Measurements from ENCODE around the gene MCAT.

Gene MCAT

DNA sequence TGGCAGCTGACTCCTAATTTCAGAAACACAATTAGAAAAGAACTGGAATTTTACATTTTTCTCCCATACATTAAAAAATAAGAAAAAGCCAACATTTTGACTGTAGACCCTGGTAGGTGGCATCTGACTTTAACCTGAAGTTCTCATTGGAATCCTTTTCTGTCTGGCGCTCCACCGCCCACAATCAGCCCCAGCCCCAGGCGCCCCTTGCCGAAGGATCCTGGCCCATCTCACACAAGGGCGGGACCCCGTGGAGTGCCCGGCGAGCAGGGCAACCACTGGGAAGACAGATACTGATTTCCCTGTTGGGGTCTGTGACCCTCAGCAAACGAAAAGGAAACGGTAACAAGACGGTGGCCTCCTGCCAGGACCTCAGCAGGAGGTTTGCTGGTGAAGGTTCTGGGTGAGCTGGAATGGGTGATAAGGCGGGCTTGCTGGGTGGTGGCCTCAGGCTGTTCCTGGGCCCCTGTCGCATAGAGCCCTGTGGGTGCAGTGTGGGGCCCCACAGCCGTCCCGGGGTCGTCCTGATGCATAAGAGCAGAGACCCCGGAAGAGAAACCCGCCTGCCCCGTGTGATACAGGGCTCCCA, 23.9 kb upstream of the MCAT start:
- TF ChIP-seq, protein P1, sequence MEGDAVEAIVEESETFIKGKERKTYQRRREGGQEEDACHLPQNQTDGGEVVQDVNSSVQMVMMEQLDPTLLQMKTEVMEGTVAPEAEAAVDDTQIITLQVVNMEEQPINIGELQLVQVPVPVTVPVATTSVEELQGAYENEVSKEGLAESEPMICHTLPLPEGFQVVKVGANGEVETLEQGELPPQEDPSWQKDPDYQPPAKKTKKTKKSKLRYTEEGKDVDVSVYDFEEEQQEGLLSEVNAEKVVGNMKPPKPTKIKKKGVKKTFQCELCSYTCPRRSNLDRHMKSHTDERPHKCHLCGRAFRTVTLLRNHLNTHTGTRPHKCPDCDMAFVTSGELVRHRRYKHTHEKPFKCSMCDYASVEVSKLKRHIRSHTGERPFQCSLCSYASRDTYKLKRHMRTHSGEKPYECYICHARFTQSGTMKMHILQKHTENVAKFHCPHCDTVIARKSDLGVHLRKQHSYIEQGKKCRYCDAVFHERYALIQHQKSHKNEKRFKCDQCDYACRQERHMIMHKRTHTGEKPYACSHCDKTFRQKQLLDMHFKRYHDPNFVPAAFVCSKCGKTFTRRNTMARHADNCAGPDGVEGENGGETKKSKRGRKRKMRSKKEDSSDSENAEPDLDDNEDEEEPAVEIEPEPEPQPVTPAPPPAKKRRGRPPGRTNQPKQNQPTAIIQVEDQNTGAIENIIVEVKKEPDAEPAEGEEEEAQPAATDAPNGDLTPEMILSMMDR (IDR thresholded peaks at IDR 0.05; ENCODE audit: control insufficient read depth, extremely low read depth, insufficient read depth), result no peak
- no peak overlapping the region for H3K4me3 ChIP-seq (ENCODE audit: low read depth, low read length)
- DNase-seq (ENCODE audit: low read depth), result no peak

- TF ChIP-seq, protein P1 (IDR thresholded peaks at IDR 0.05; ENCODE audit: control insufficient read depth, extremely low read depth, insufficient read depth), result no peak
- DNase-seq (ENCODE audit: low read depth), result no peak
- H3K4me3 ChIP-seq (ENCODE audit: low read depth, low read length), result no peak overlapping the region
Measured at GRCh38 chr22:43166132-43166930, 23.1 kb upstream of the MCAT start.

DNA sequence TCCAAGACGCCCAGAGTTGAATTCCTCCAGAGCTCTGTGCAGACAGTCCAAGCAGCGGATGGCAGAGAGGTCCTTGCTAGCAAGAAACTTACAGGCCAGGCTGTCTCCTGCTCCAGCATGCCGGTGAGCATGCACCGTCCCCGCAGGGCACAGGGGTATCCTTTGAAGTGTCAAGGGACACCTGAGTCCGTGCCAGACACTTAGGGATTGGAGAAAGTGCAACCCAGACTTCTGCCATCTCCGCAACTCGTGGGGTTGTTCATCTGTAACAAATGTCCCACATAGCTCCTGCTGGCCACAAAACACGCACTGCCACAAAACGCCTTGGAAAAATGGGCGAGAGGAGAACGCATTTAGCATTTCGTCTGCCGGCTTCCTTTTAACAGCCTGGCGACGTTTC, 21.4 kb upstream of the MCAT start:
- no peak overlapping the region for H3K4me3 ChIP-seq (ENCODE audit: low read depth, low read length)
- TF ChIP-seq, protein P1 (IDR thresholded peaks at IDR 0.05; ENCODE audit: control insufficient read depth, extremely low read depth, insufficient read depth), result no peak
- DNase-seq (ENCODE audit: low read depth), result no peak

DNA sequence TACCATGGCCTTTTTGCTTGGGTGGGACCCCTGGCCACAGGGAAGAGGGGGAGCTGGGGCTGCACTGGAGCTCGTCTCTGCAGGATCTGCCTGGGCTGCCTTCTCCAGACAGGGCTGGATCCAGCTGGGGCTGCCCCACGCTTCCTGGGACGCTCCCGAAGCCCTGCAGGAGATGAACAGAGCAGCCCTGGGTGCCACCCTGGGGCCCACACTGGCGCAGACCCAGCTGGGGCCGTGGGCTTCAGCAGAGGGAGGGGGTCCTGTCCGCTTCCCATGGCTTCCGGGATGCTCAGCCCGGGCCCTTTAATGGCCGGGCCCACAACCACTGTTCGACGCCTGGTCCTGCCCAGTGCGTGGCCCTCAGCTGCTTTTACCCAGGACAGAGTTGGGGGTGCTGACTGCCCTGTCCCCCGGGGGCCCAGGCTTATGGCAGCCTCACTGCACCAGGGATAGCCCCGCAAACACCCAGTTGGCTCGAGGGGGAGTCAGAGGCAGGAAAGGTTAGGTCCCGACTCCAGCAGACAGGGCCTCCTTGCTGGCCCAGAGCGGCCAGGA, 20.1 kb upstream of the MCAT start:
- H3K4me3 ChIP-seq (ENCODE audit: low read depth, low read length), result no peak overlapping the region
- TF ChIP-seq, protein P1 (IDR thresholded peaks at IDR 0.05; ENCODE audit: control insufficient read depth, extremely low read depth, insufficient read depth), result no peak
- DNase-seq (ENCODE audit: low read depth), result no peak

GRCh38 chr22:43162412-43163150, 19.4 kb upstream of the MCAT start:
- TF ChIP-seq, protein P1 (IDR thresholded peaks at IDR 0.05; ENCODE audit: control insufficient read depth, extremely low read depth, insufficient read depth), result no peak
- no peak for DNase-seq (ENCODE audit: low read depth)
- H3K4me3 ChIP-seq (ENCODE audit: low read depth, low read length), result no peak overlapping the region

DNA sequence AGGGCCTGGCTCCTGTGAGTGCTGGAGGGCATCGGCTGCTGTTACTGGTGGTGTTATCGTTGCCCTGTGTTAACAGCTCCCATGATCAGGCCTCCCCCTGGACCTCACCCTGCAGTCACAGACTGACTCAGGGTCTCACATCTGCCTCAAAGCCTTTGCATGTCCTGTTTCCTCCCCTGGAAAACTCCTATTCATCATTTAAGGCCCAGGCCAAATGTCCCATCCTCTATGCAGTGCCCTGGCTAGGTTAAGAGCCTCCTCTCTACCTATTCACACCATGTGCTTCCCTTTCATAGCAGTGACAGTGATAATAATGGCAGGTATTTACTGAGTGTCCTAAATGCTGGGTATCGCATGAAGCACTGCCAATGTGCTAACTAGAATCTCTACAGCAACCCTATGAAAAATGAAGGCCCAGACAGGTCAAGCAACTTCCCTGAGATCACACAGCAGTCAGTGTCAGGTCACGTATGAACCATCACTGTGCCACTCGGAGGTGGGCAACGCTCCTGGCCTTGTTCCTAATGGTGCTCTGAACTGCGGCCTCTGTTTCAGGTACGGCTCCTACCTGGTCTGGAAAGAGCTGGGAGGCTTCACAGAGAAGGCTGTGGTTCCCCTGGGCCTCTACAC, 17.4 kb upstream of the MCAT start:
- H3K4me3 ChIP-seq (ENCODE audit: low read depth, low read length), result no peak overlapping the region
- no peak for DNase-seq (ENCODE audit: low read depth)
- TF ChIP-seq, protein P1 (IDR thresholded peaks at IDR 0.05; ENCODE audit: control insufficient read depth, extremely low read depth, insufficient read depth), result no peak
